Stimulated activated naive CD4-positive, alpha-beta T cell (primary cell): ENCODE results near the gene AARSD1.
"Not testable (repeated sequence)": the region's sequence is repeated elsewhere in the genome, so short reads cannot be mapped to it uniquely, and the experiment has no call there.

Experiments used
- DNase-seq, 6 experiments: peaks; one replicate each; lab custom pipeline; 2025; lab: John Stamatoyannopoulos, UW

The AARSD1 gene

DNA sequence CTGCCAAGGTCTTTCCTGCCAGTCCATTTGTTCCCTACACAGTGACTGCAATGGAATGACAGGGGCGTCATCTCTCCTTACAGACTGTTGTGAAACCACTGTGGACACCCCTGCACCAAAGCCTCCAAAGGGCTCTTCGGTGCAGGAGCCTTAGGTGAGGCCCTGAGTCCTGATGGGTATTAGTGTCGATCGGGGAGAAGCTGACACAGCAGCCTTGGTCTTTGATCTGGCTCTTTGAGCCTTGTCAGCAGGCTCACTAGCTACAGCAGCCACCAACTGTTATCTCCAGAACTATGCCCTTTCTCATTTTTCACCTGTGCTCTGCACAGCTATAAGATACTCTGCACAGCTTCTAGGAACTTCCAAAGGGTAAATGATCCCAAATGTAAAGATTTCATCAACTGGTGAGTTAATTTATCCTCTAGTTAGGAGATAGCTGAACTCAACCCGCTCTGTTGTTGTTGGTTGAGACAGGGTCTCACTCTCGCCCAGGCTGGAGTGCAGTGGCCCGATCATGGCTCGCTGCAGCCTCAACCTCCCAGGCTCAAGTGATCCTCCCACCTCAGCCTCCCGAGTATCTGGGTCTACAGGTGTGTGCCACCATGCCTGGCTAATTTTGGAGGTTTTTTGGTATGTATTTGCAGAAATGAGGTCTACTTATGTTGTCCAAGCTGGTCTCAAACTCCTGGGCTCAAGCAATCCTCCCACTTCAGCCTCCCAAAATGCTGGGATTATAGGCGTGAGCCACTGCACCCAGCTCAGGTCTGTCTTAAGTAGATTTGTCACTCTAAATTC, 44.0 kb downstream of the AARSD1 start:
- no peak for DNase-seq

DNA sequence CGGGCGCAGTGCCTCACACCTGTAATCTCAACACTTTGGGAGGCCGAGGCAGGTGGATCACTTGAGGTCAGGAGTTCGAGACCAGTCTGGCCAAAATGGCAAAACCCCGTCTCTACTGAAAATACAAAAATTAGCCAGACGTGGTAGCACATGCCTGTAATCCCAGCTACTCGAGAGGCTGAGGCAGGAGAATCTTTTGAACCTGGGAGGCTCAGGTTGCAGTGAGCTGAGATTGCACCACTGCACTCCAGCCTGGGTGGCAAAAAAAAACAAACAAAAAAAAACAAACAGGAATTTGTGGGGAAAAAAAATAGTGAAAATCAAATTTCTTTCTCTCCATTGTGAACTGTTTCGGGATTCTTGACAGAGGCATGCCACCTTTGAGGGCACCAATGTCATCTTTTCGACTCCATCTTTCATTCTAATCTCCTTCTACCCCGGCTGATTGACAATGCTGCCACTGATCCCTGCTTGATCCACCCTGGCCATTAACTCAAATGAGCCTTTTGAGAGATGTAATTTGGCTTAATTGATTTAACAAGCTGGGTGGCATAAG, 44.7 kb downstream of the AARSD1 start:
- DNase-seq: not testable (repeated sequence)

DNA sequence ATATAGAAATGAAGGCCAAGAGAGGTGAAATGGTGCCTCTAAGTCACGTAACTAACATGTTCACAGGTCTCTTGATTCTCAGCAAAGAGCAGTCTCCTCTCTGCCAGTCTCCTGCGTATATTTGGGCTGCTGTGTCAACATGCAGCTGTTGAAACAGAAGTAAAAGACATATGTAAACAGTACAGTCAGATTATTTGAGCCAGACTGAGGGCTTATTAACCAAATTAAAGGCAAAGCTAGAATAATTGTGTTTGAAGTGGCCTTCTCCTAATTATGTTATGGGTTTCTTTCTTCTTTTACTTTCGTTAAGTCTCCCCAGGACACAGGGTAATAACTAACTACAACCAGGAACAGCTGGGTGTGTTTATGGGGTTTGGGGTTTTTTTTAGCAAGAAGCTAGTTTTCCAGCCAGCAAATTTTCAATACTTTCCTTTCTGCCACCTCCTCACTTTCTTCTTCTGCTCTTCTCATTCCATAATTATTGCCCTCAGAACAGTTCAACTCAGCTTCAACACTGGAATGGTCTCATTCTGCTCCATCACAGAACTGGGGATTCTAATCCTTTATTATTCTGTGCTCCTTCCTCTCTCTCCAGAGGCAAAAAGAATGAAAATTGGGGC, 45.2 kb downstream of the AARSD1 start:
- no peak for DNase-seq

DNA sequence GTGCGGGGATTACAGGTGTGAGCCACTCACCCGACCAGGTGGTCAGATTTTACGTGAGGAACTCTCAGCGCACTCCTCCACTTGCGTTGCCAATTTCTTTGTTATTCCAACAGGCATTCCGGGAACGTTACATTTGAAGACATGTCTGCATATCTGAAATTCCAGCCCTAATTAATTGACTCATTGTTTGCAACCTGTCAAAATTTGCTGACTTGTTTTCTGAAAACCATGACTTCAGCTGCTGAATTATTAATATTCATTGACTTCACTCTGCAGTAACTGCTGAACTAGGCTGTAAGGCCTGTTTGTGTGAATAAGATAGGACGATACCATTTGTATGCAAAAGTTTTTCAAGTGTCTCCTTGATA, 47.0 kb downstream of the AARSD1 start:
- no peak for DNase-seq

DNA sequence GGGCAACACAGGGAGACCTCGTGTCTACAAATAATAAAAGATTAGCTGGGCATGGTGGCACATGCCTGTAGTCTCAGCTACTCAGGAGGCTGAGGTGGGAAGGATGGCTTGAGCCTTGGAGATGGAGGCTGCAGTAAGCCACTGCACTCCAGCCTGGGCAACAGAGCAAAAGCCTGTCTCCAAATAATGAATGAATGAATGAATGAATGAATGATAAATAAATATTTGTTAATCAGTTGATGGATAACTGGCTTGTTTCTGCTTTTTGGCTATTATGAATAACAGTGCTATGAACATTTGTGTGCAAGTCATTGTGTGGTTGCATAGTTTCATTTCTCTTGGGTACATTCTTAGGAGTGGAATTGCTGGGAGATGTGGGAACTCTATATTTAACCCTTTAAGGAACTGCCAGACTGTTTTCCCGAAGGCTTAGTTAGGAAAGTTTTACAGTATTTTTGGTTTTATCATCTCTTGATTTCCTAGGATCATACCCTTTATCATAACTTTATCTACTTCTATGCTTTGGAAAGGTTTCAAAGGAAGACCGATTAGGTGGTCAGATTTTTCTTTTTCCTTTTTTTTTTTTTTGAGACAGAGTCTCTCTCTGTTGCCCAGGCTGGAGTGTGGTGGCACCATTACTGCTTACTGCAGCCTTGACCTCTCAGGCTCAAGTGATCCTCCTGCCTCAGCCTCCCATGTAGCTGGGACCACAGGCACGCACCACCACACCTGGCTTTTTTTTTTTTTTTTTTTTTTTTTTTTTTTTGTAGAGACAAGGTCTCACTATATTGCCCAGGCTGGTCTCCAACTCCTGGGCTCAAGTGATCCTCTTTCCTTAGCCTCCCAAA, 47.6 kb downstream of the AARSD1 start:
- not testable (repeated sequence) for DNase-seq

DNA sequence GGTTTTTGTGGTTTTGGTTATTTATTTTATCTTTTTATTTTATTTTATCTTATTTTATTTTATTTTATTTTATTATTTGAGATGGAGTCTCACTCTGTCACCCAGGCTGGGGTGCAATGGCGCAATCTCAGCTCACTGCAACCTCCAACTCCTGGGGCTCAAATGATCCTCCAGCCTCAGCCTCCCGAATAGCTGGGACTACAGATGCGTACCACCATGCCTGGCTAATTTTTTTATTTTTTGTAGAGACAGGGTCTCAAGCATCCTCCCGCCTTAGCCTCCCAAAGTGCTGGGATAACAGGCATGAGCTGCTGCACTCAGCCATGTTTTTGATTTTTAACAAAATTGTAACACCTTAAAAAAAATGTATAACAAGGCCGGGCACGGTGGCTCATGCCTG, 49.0 kb downstream of the AARSD1 start:
- not testable (repeated sequence) for DNase-seq

DNA sequence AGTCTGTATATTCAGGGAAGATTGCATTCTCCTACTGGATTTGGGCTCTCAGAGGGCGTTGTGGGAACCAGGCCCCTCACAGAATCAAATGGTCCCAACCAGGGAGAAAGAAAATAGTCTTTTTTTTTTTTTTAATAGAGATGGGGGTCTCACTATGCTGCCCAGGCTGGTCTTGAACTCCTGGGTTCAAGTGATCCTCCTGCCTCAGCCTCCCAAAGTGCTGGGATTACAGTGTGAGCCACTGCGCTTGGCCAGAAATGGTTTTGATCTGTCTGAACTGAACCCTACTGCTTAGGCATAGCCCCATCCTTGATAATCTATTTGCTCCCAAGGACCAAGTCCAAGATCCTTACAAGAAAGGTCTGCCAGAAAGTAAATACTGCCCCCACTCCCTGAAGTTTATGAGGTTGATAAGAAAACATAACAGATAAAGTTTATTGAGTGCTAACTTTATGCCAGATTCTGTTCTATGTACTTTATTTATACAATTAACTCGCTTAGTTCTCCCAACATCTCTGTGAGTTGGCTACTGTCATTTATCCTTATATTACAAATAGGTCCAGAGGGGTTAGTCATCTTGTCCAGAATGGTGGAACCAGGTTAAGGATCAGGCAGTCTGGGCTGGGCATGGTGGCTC, 50.2 kb downstream of the AARSD1 start:
- no peak for DNase-seq

DNA sequence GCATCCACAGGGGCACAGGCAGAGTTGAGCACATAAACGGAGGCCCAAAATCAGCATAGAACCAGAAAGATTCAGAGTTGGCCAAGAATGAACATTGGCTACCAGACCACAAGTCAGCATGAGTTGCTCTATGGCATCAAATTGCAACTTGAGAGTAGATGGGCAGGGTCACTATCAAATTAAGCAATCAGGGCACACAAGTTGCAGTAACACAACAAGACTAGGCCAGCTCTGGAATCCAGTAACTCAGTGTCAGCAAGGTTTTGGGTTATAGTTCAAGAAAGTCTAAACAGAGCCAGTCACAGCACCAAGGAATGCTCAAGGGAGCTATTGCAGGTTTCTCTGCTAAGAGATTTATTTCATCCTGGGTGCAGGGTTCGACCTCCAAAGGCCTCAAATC, 50.7 kb downstream of the AARSD1 start:
- no peak for DNase-seq

DNA sequence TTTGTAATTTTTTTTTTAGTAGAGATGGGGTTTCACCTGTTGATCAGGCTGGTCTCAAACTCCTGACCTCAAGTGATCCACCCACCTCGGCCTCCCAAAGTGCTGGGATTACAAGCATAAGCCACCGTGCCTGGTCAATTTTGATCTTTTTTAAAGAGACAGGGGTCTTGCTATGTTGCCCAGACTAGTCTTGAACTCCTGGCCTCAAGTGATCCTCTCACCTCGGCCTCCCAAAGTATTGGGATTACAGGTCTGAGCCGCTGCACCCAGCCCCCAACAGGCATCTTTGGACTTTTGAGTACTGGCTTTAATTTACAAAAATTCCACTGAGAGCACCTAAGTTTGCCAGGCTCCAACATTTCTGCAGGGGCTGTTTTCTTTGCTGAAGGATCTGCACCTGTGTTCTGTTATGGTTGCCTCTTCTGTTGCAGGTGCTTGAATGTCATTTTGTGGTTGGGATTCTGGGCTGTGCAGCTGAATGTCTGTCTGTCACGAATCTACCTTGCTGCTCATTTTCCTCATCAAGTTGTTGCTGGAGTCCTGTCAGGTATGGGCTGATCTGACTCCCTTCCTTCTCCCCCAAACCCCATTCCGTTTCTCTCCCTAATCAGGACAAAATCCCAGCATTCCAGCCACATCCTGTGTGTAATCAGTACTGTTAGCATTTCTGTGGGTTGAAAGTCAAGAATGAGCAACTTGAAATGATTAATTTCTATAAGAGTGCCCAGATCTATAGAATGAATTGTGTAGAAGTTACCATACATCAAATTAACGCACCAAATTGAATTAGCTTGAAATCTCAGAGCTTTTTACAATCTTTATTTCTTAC, 55.2 kb downstream of the AARSD1 start:
- no peak for DNase-seq

DNA sequence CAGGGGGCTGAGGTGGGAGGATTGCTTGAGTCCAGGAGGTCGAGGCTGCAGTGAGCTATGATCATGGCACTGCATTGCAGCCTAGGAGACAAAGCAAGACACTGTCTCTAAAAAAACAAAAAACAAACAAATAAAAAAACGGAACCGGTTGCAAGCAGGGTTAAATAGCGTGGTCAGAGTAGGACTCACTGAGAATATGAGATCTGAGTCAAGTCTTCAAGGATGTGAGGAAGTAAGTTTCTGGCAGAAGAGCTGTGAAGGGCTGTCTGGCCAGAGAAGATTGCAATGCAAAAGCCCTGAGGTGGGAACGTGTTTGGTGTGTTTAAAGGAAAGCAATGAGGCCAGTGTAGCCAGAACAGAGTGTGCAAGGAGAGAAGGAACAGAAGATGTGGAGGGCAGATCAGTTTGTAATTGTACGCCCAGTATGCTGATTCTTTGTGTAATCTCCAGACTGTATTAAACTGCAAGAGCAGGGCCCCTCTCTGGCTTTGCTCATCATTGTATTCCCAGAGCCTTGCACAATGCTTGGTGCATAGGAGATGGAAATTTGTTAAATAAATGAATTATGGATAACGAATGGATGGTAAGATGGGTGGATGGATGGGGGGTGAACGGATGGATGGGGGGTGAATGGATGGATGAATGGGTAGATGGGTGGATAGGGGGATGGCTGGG, 57.3 kb downstream of the AARSD1 start:
- no peak for DNase-seq

DNA sequence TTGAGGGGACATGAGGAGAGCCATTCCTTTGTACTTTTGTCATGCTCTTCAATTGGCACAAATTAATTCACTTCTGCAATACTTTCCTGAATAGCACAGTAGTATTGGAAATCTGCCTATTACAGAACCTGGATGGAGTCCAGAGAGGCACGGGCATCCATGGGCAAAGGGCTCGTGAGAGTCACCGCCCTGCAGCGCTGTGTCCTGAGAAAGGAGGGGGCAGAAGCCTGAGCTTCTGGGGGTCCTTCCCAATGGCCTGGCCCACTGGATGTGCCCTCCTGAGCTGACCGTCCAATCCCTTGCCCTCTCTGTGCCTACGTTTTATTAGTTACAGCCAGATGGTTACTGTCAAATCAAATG, 60.2 kb downstream of the AARSD1 start:
- DNase-seq: no peak

DNA sequence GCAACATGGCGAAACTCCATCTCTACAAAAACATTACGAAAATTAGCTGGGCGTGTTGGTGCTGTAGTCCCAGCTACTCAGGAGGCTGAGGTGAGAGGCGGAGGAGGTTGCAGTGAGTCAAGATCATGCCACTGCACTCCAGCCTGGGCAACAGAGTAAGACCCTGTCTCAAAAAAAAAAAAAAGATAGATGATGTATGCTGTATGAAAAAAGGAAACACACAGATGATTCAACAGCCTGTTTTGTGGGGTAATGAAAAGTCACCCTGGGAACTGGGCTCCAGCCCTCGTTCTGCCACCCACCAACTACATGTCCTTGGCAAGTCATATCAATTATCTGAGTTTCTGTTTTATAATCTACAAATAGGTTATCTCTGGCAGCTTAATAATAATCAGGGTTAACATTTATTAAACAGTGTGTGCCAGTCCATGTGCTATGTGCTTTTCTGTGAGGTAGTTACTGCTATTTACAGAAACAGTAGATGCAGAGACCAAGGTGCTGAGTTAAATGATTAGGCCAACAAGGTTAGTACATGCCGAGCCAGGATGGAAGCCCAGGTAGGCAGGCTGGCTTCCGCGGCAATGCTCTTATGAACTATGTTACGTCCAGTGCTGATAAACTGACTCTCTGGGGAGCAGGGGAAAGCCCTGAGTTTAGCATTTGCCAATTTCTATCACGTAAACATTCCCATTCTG, 62.6 kb downstream of the AARSD1 start:
- no peak for DNase-seq
